Measurements from ENCODE around the gene TBC1D22A. TPM values are rescaled to one million over a fixed set of nuclear protein-coding genes. Genes with fewer than 3 reads are reported as not detected.

Gene TBC1D22A
- total RNA-seq, 4 donors from 2014 or later, result 15.6 to 21.7 (median 20.5) TPM

DNA sequence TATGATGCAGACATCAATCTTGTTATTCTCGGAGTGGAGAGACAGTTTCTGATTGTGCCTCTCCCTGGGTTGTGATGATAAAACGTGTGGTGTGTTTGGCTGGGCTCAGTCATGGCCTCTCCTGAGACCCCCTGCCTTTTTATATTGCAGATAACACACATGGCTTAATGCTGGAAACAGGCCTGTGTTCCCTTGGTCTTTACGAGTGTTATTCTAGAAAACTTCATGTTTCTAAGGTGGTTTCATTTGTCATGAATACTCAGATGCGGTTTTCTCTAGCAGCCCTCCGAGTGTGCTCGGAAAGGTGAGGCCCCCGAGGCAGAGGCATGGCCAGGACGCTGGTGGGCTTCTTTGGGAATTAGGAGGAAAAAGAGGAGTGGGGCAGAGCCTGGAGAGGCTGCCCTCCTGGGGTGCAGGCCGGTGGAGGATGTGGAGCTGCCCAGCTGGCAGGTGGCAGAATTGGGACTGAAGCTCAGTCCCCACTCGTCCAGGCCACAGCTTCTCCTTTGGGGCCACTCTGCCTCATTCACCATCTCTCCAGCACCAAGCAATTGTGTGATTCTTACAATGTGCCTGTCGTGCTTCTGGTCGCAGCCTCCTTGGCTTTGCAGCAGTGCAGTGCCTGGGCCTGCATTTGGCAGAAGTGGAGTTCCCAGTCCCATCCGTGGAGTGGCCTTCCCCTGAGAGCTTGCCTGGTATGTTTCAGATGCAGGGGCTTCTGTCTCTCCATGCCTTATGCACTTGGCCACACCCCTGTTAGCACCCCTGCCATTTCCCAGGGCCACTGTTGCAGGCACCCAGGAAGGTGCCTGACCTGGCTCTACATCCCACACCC lies 309.6 kb downstream of the TBC1D22A start:
- 76 to 78% methylated on average over 10 of the region's 13 CpGs for WGBS, 2 donors
- H3K27ac ChIP-seq, result no peak overlapping the region
- DNase-seq, result no peak
- no peaks in the 10 kb centered on the region for H3K27me3 ChIP-seq
- peaks cover 0 to 17% (median 0%) of the 10 kb centered on the region in 3 donors for H3K4me1 ChIP-seq
- H3K36me3 ChIP-seq, result peaks cover 0 to 30% (median 0%) of the 10 kb centered on the region in 3 donors
- TF ChIP-seq, protein P1, sequence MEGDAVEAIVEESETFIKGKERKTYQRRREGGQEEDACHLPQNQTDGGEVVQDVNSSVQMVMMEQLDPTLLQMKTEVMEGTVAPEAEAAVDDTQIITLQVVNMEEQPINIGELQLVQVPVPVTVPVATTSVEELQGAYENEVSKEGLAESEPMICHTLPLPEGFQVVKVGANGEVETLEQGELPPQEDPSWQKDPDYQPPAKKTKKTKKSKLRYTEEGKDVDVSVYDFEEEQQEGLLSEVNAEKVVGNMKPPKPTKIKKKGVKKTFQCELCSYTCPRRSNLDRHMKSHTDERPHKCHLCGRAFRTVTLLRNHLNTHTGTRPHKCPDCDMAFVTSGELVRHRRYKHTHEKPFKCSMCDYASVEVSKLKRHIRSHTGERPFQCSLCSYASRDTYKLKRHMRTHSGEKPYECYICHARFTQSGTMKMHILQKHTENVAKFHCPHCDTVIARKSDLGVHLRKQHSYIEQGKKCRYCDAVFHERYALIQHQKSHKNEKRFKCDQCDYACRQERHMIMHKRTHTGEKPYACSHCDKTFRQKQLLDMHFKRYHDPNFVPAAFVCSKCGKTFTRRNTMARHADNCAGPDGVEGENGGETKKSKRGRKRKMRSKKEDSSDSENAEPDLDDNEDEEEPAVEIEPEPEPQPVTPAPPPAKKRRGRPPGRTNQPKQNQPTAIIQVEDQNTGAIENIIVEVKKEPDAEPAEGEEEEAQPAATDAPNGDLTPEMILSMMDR (IDR thresholded peaks at IDR 0.05), result no peak
- no peak for TF ChIP-seq POLR2A (IDR thresholded peaks at IDR 0.05)
- intact Hi-C loops (cut with DNase I), result no loop called here
- no peak overlapping the region for H3K4me3 ChIP-seq
- peaks cover 0 to 23% (median 11%) of the 10 kb centered on the region in 3 donors for H3K9me3 ChIP-seq

DNA sequence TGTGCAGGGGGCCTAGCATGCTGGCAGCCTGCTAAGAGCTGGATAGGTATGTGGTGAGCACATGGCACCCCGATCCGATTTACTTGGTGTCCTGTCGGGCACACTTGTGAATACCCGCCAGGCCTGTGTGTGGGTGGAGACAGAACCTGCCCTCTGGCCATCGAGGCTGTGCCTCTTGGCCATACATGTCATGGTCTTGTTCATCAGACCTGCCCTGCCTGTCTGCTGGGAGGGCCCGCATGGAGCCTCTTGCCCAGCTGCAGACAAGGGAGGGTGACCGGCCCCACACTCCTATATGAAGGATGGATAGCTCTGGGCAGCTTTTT lies 310.2 kb downstream of the TBC1D22A start:
- Histone ChIP-seq H3K27ac (no peak overlapping the region), H3K36me3 (peaks cover 0 to 28% (median 0%) of the 10 kb centered on the region in 3 donors), H3K4me3 (no peak overlapping the region), H3K27me3 (no peaks in the 10 kb centered on the region), H3K9me3 (peaks cover 0 to 23% (median 11%) of the 10 kb centered on the region in 3 donors), H3K4me1 (peaks cover 0 to 17% (median 0%) of the 10 kb centered on the region in 3 donors)
- intact Hi-C loops (cut with DNase I), result no loop called here
- TF ChIP-seq POLR2A (IDR thresholded peaks at IDR 0.05), result no peak
- TF ChIP-seq, protein P1 (IDR thresholded peaks at IDR 0.05), result no peak
- no peak for DNase-seq
- 80 to 100% methylated on average over 4 to 5 of the region's 7 CpGs for WGBS, 2 donors

DNA sequence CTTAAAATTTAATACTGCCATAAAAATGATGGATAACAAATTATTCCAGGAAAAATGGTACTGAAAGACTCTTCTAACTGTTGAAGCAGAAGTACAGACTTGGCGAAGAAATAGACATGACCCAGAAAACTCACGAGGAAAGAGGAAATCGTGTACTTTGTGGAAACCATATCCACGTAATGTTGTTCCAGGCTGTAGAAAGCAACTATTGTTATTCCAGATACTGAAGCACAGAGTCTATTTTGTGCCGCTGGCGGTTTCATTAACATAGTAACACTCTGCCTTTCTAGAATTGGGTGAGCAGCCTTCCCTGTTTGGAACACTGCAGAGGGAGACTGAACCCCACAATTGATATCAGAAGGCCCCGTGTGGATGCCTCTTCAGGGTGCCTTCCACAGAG lies 310.6 kb downstream of the TBC1D22A start:
- WGBS, 2 donors, result 92 to 93% methylated on average over 7 of the region's 7 CpGs
- TF ChIP-seq POLR2A (IDR thresholded peaks at IDR 0.05), result no peak
- TF ChIP-seq, protein P1 (IDR thresholded peaks at IDR 0.05), result no peak
- H3K27ac ChIP-seq, result no peak overlapping the region
- H3K4me1 ChIP-seq, result peaks cover 0 to 17% (median 0%) of the 10 kb centered on the region in 3 donors
- no peak overlapping the region for H3K4me3 ChIP-seq
- peaks cover 0 to 24% (median 0%) of the 10 kb centered on the region in 3 donors for H3K36me3 ChIP-seq
- DNase-seq, result no peak
- intact Hi-C loops (cut with DNase I), result no loop called here
- H3K9me3 ChIP-seq, result peaks cover 0 to 23% (median 11%) of the 10 kb centered on the region in 3 donors
- H3K27me3 ChIP-seq, result no peaks in the 10 kb centered on the region

DNA sequence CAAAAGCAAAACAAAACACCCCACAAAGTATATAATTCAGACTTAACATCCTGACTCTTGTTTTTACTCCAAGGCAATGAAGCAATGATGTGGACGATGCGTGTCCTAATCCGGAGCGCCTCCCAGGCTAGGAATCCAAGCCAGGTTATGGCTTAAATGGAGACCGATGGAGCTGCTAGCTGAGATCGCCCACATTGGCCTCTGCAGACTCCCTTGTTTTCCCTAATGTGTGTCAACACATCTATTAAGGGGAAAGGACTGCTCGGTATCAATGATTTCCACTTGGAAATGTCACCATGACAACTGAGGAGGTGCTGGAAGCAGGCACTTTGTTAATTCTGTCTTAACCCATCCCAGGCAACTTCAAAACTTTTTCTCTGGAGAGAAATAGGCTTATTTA lies 311.7 kb downstream of the TBC1D22A start:
- DNase-seq, result no peak
- TF ChIP-seq, protein P1 (IDR thresholded peaks at IDR 0.05), result no peak
- TF ChIP-seq POLR2A (IDR thresholded peaks at IDR 0.05), result no peak
- intact Hi-C loops (cut with DNase I), result no loop called here
- Histone ChIP-seq H3K27me3 (no peaks in the 10 kb centered on the region), H3K4me1 (peaks cover 0 to 17% (median 0%) of the 10 kb centered on the region in 3 donors), H3K36me3 (peaks cover 0 to 24% (median 0%) of the 10 kb centered on the region in 3 donors), H3K27ac (no peak overlapping the region), H3K4me3 (no peak overlapping the region), H3K9me3 (peaks cover 0 to 23% (median 11%) of the 10 kb centered on the region in 3 donors)
- 88 to 92% methylated on average over 7 of the region's 7 CpGs for WGBS, 2 donors

DNA sequence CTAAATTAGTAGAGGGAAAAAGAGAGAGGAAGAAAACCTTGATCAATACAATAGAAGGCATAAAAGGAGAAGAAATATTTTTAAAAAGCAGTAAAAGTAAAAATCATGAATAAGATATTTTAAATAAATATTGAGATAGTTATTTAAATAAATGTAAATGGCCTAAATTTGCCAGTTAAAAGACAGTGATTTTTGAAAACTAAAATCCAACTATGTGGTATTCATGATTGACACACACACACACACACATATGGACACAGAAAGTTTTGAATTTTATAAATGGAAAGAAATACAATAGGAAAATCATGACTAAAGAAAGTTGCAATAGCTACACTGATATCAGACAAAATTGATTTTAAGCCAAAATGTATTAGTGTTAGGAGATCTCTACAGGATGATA lies 313.1 kb downstream of the TBC1D22A start:
- H3K4me3 ChIP-seq, result no peak overlapping the region
- DNase-seq, result no peak
- no peak for TF ChIP-seq POLR2A (IDR thresholded peaks at IDR 0.05)
- TF ChIP-seq, protein P1 (IDR thresholded peaks at IDR 0.05), result no peak
- intact Hi-C loops (cut with DNase I), result no loop called here
- H3K9me3 ChIP-seq, result peaks cover 0 to 23% (median 11%) of the 10 kb centered on the region in 3 donors
- peaks cover 0 to 24% (median 0%) of the 10 kb centered on the region in 3 donors for H3K36me3 ChIP-seq
- H3K4me1 ChIP-seq, result peaks cover 0 to 17% (median 0%) of the 10 kb centered on the region in 3 donors
- no peaks in the 10 kb centered on the region for H3K27me3 ChIP-seq
- H3K27ac ChIP-seq, result no peak overlapping the region
